ENCODE data around the gene PARP11. TPM values are rescaled to one million over a fixed set of nuclear protein-coding genes. Genes with fewer than 3 reads are reported as not detected.

Gene PARP11
- total RNA-seq, 1 experiment from 2014 or later = 8.0 TPM

DNA sequence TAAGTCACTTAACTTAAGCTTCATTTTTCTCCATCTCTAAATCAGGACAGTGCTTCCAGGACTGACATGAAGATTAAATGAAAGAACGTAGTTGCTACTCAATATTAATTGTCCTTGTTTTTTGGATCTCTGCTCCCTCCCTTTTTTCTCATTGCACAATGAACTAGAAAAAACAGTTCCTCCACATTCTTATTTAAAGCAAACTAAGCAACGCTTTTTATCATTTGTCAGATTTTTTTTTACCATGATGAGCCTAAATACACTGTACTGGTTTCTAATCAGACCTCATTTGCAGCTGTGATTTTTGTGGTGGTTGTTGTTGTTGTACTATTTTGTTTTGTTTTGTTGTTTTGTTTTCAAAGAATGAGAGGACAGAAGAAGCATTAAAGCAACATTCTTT is 23.2 kb upstream of the PARP11 start:
- ChIA-PET CTCF (interaction anchor here (1.3 kb wide), 1 partner anchor 68 kb away, joined by 3 read pairs; no protein-coding TSS in a partner anchor), POLR2A (interaction anchor here (1.2 kb wide), 1 partner anchor 9 kb away, joined by 3 read pairs; no protein-coding TSS in a partner anchor)
- Mint-ChIP-seq H3K4me1 (peaks cover 2% of the 10 kb centered on the region; the same call in 1 of the 2 replicates), H3K9me3 (no peaks in the 10 kb centered on the region), H3K27ac (no peak overlapping the region), H3K4me3 (no peak overlapping the region), H3K36me3 (no peaks in the 10 kb centered on the region), H3K27me3 (ENCODE audit: low read depth) (no peaks in the 10 kb centered on the region)
- ATAC-seq = no peak
- no peak for DNase-seq (ENCODE audit: low spot score)
- TF ChIP-seq, protein P1, sequence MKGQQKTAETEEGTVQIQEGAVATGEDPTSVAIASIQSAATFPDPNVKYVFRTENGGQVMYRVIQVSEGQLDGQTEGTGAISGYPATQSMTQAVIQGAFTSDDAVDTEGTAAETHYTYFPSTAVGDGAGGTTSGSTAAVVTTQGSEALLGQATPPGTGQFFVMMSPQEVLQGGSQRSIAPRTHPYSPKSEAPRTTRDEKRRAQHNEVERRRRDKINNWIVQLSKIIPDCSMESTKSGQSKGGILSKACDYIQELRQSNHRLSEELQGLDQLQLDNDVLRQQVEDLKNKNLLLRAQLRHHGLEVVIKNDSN (CRISPR knock-in tag; IDR thresholded peaks at IDR 0.05) = no peak
- TF ChIP-seq CREM (CRISPR knock-in tag; IDR thresholded peaks at IDR 0.05) (no peak), TP53 (CRISPR knock-in tag; IDR thresholded peaks at IDR 0.05) (no peak), NFYB (CRISPR knock-in tag; conservative IDR thresholded peaks at IDR 0.05; ENCODE audit: low read depth) (no peak), ZNF317 (CRISPR knock-in tag; IDR thresholded peaks at IDR 0.05; ENCODE audit: borderline replicate concordance, low read depth) (no peak), ZNF423 (CRISPR knock-in tag; IDR thresholded peaks at IDR 0.05) (no peak), ZNF425 (CRISPR knock-in tag; conservative IDR thresholded peaks at IDR 0.05) (no peak)
- TF ChIP-seq, protein P2, sequence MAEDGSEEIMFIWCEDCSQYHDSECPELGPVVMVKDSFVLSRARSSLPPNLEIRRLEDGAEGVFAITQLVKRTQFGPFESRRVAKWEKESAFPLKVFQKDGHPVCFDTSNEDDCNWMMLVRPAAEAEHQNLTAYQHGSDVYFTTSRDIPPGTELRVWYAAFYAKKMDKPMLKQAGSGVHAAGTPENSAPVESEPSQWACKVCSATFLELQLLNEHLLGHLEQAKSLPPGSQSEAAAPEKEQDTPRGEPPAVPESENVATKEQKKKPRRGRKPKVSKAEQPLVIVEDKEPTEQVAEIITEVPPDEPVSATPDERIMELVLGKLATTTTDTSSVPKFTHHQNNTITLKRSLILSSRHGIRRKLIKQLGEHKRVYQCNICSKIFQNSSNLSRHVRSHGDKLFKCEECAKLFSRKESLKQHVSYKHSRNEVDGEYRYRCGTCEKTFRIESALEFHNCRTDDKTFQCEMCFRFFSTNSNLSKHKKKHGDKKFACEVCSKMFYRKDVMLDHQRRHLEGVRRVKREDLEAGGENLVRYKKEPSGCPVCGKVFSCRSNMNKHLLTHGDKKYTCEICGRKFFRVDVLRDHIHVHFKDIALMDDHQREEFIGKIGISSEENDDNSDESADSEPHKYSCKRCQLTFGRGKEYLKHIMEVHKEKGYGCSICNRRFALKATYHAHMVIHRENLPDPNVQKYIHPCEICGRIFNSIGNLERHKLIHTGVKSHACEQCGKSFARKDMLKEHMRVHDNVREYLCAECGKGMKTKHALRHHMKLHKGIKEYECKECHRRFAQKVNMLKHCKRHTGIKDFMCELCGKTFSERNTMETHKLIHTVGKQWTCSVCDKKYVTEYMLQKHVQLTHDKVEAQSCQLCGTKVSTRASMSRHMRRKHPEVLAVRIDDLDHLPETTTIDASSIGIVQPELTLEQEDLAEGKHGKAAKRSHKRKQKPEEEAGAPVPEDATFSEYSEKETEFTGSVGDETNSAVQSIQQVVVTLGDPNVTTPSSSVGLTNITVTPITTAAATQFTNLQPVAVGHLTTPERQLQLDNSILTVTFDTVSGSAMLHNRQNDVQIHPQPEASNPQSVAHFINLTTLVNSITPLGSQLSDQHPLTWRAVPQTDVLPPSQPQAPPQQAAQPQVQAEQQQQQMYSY (CRISPR knock-in tag; IDR thresholded peaks at IDR 0.05) = no peak

- no peak overlapping the region for H3K4me3 Mint-ChIP-seq
- no peak for ATAC-seq
- CTCF ChIA-PET = interaction anchor here (0.9 to 1.2 kb wide), 2 partner anchors 9 to 384 kb away, joined by 3 to 5 read pairs; no protein-coding TSS in a partner anchor
Measured at GRCh38 chr12:3892631-3893030, 19.4 kb upstream of the PARP11 start.

More at GRCh38 chr12:3892631-3893030, 19.4 kb upstream of the PARP11 start:
- Mint-ChIP-seq H3K4me1 (peaks cover 6% of the 10 kb centered on the region), H3K9me3 (no peaks in the 10 kb centered on the region), H3K27me3 (ENCODE audit: low read depth) (no peaks in the 10 kb centered on the region), H3K27ac (no peak overlapping the region), H3K36me3 (no peaks in the 10 kb centered on the region)
- no peak for DNase-seq (ENCODE audit: low spot score)
- TF ChIP-seq ZBTB43 (CRISPR knock-in tag; IDR thresholded peaks at IDR 0.05) (no peak), NR2C2 (CRISPR knock-in tag; IDR thresholded peaks at IDR 0.05) (no peak), ERG (CRISPR knock-in tag; IDR thresholded peaks at IDR 0.05) (no peak), ESRRA (CRISPR knock-in tag; IDR thresholded peaks at IDR 0.05; ENCODE audit: borderline replicate concordance) (no peak), NFATC4 (CRISPR knock-in tag; IDR thresholded peaks at IDR 0.05) (no peak), ZNF416 (CRISPR knock-in tag; IDR thresholded peaks at IDR 0.05) (no peak), CBFB (CRISPR knock-in tag; IDR thresholded peaks at IDR 0.05; ENCODE audit: low read depth) (no peak), JAZF1 (CRISPR knock-in tag; IDR thresholded peaks at IDR 0.05) (no peak), ZNF263 (CRISPR knock-in tag; IDR thresholded peaks at IDR 0.05; ENCODE audit: low read depth) (no peak), GABPB1 (CRISPR knock-in tag; IDR thresholded peaks at IDR 0.05) (no peak), ZNF121 (CRISPR knock-in tag; IDR thresholded peaks at IDR 0.05) (no peak), JUN (CRISPR knock-in tag; IDR thresholded peaks at IDR 0.05) (no peak), NR1H2 (CRISPR knock-in tag; IDR thresholded peaks at IDR 0.05) (no peak), GTF2I (CRISPR knock-in tag; conservative IDR thresholded peaks at IDR 0.05) (no peak), AFF4 (CRISPR knock-in tag; IDR thresholded peaks at IDR 0.05; ENCODE audit: borderline replicate concordance) (no peak)
- POLR2A ChIA-PET = no interaction called here

Measured in WTC11 (cell line).